ENCODE measurements around the gene NFIL3. TPM values are rescaled to one million over a fixed set of nuclear protein-coding genes. Genes with fewer than 3 reads are reported as not detected.

Gene NFIL3
- total and polyA plus RNA-seq, 2 experiments from 2014 or later, result 4.1 to 7.5 TPM

DNA sequence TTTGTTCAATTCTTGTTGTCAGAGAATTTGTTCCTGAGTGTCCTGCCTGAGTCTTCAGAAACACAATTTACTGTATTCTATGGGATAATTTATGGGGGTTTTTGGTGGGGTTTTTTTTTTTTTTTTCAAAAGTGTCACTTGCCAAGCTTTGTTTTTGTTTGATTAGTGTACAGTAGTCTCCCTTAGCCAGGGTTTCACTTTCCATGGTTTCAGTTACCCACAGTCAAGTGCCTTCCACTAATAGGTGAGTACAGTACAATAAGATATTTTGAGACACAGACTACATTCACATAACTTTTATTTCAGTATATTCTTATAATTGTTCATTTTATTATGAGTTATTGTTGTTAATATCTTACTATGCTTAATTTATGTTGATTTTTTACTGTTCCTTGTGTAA, 36.9 kb downstream of the NFIL3 start:
- H4K20me1 ChIP-seq (replicated peaks; ENCODE audit: insufficient read depth), result no peaks in the 10 kb centered on the region
- ATAC-seq (no peak), DNase-seq (ENCODE audit: low spot score) (no peak)
- no peaks in the 10 kb centered on the region for H3K9me2 ChIP-seq (ENCODE audit: insufficient read depth)
- no peaks in the 10 kb centered on the region for H3K27me3 ChIP-seq (ENCODE audit: insufficient read depth)
- no peaks in the 10 kb centered on the region for H3K4me1 ChIP-seq (ENCODE audit: insufficient read depth)
- H3K27me3 Mint-ChIP-seq (ENCODE audit: insufficient read depth, low read depth, poor library complexity), result peaks cover 1% of the 10 kb centered on the region
- H3K4me2 ChIP-seq, result no peak overlapping the region
- H2AFZ ChIP-seq, result no peak overlapping the region
- H3F3A ChIP-seq (replicated peaks; ENCODE audit: low read depth), result no peaks in the 10 kb centered on the region
- H3K79me2 ChIP-seq (replicated peaks; ENCODE audit: insufficient read depth), result no peaks in the 10 kb centered on the region
- no peak overlapping the region for H3K27ac Mint-ChIP-seq
- no peaks in the 10 kb centered on the region for H3K4me1 Mint-ChIP-seq
- no peaks in the 10 kb centered on the region; the same call in 1 of the 3 replicates for H3K36me3 Mint-ChIP-seq (ENCODE audit: low read depth)
- H3K36me3 ChIP-seq (ENCODE audit: insufficient read depth), result no peaks in the 10 kb centered on the region
- TF ChIP-seq NANOG (IDR thresholded peaks at IDR 0.05; ENCODE audit: borderline replicate concordance) (no peak), EZH2phosphoT487 (IDR thresholded peaks at IDR 0.05; ENCODE audit: unreplicated experiment) (no peak), POLR2AphosphoS5 (IDR thresholded peaks at IDR 0.05; ENCODE audit: low read depth) (no peak), JUNB (IDR thresholded peaks at IDR 0.05; ENCODE audit: unreplicated experiment) (no peak), CREB1 (CRISPR knock-in tag; IDR thresholded peaks at IDR 0.05; ENCODE audit: low read depth) (no peak), ZNF114 (CRISPR knock-in tag; IDR thresholded peaks at IDR 0.05) (no peak), EZH2 (IDR thresholded peaks at IDR 0.05; ENCODE audit: low read depth, unreplicated experiment) (no peak), ZNF331 (CRISPR knock-in tag; IDR thresholded peaks at IDR 0.05; ENCODE audit: low read depth) (no peak), STAT1 (IDR thresholded peaks at IDR 0.05; ENCODE audit: unreplicated experiment) (no peak)
- TF ChIP-seq, protein P1, sequence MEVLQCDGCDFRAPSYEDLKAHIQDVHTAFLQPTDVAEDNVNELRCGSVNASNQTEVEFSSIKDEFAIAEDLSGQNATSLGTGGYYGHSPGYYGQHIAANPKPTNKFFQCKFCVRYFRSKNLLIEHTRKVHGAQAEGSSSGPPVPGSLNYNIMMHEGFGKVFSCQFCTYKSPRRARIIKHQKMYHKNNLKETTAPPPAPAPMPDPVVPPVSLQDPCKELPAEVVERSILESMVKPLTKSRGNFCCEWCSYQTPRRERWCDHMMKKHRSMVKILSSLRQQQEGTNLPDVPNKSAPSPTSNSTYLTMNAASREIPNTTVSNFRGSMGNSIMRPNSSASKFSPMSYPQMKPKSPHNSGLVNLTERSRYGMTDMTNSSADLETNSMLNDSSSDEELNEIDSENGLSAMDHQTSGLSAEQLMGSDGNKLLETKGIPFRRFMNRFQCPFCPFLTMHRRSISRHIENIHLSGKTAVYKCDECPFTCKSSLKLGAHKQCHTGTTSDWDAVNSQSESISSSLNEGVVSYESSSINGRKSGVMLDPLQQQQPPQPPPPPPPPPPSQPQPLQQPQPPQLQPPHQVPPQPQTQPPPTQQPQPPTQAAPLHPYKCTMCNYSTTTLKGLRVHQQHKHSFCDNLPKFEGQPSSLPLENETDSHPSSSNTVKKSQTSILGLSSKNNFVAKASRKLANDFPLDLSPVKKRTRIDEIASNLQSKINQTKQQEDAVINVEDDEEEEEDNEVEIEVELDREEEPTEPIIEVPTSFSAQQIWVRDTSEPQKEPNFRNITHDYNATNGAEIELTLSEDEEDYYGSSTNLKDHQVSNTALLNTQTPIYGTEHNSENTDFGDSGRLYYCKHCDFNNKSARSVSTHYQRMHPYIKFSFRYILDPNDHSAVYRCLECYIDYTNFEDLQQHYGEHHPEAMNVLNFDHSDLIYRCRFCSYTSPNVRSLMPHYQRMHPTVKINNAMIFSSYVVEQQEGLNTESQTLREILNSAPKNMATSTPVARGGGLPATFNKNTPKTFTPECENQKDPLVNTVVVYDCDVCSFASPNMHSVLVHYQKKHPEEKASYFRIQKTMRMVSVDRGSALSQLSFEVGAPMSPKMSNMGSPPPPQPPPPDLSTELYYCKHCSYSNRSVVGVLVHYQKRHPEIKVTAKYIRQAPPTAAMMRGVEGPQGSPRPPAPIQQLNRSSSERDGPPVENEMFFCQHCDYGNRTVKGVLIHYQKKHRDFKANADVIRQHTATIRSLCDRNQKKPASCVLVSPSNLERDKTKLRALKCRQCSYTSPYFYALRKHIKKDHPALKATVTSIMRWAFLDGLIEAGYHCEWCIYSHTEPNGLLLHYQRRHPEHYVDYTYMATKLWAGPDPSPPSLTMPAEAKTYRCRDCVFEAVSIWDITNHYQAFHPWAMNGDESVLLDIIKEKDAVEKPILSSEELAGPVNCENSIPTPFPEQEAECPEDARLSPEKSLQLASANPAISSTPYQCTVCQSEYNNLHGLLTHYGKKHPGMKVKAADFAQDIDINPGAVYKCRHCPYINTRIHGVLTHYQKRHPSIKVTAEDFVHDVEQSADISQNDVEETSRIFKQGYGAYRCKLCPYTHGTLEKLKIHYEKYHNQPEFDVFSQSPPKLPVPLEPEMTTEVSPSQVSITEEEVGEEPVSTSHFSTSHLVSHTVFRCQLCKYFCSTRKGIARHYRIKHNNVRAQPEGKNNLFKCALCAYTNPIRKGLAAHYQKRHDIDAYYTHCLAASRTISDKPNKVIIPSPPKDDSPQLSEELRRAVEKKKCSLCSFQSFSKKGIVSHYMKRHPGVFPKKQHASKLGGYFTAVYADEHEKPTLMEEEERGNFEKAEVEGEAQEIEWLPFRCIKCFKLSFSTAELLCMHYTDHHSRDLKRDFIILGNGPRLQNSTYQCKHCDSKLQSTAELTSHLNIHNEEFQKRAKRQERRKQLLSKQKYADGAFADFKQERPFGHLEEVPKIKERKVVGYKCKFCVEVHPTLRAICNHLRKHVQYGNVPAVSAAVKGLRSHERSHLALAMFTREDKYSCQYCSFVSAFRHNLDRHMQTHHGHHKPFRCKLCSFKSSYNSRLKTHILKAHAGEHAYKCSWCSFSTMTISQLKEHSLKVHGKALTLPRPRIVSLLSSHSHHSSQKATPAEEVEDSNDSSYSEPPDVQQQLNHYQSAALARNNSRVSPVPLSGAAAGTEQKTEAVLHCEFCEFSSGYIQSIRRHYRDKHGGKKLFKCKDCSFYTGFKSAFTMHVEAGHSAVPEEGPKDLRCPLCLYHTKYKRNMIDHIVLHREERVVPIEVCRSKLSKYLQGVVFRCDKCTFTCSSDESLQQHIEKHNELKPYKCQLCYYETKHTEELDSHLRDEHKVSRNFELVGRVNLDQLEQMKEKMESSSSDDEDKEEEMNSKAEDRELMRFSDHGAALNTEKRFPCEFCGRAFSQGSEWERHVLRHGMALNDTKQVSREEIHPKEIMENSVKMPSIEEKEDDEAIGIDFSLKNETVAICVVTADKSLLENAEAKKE (CRISPR knock-in tag; IDR thresholded peaks at IDR 0.05), result no peak
- TF ChIP-seq, protein P2, sequence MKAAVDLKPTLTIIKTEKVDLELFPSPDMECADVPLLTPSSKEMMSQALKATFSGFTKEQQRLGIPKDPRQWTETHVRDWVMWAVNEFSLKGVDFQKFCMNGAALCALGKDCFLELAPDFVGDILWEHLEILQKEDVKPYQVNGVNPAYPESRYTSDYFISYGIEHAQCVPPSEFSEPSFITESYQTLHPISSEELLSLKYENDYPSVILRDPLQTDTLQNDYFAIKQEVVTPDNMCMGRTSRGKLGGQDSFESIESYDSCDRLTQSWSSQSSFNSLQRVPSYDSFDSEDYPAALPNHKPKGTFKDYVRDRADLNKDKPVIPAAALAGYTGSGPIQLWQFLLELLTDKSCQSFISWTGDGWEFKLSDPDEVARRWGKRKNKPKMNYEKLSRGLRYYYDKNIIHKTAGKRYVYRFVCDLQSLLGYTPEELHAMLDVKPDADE (IDR thresholded peaks at IDR 0.05), result no peak
- TF ChIP-seq, protein P3, sequence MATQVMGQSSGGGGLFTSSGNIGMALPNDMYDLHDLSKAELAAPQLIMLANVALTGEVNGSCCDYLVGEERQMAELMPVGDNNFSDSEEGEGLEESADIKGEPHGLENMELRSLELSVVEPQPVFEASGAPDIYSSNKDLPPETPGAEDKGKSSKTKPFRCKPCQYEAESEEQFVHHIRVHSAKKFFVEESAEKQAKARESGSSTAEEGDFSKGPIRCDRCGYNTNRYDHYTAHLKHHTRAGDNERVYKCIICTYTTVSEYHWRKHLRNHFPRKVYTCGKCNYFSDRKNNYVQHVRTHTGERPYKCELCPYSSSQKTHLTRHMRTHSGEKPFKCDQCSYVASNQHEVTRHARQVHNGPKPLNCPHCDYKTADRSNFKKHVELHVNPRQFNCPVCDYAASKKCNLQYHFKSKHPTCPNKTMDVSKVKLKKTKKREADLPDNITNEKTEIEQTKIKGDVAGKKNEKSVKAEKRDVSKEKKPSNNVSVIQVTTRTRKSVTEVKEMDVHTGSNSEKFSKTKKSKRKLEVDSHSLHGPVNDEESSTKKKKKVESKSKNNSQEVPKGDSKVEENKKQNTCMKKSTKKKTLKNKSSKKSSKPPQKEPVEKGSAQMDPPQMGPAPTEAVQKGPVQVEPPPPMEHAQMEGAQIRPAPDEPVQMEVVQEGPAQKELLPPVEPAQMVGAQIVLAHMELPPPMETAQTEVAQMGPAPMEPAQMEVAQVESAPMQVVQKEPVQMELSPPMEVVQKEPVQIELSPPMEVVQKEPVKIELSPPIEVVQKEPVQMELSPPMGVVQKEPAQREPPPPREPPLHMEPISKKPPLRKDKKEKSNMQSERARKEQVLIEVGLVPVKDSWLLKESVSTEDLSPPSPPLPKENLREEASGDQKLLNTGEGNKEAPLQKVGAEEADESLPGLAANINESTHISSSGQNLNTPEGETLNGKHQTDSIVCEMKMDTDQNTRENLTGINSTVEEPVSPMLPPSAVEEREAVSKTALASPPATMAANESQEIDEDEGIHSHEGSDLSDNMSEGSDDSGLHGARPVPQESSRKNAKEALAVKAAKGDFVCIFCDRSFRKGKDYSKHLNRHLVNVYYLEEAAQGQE (IDR thresholded peaks at IDR 0.05; ENCODE audit: unreplicated experiment), result no peak
- TF ChIP-seq, protein P4, sequence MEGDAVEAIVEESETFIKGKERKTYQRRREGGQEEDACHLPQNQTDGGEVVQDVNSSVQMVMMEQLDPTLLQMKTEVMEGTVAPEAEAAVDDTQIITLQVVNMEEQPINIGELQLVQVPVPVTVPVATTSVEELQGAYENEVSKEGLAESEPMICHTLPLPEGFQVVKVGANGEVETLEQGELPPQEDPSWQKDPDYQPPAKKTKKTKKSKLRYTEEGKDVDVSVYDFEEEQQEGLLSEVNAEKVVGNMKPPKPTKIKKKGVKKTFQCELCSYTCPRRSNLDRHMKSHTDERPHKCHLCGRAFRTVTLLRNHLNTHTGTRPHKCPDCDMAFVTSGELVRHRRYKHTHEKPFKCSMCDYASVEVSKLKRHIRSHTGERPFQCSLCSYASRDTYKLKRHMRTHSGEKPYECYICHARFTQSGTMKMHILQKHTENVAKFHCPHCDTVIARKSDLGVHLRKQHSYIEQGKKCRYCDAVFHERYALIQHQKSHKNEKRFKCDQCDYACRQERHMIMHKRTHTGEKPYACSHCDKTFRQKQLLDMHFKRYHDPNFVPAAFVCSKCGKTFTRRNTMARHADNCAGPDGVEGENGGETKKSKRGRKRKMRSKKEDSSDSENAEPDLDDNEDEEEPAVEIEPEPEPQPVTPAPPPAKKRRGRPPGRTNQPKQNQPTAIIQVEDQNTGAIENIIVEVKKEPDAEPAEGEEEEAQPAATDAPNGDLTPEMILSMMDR (conservative IDR thresholded peaks at IDR 0.05; ENCODE audit: low read depth in 2 of 2), result no peak
- no peak overlapping the region for H3K27ac ChIP-seq (ENCODE audit: low read depth)
- no peak overlapping the region for H3K4me3 Mint-ChIP-seq
- peaks cover 12% of the 10 kb centered on the region; the same call in 1 of the 3 replicates for H3K9me3 Mint-ChIP-seq
- H3K4me3 ChIP-seq, result no peak overlapping the region

Data from GM23338 (cell line).